Fibroblast of skin of right quadriceps (primary cell): Measurements from ENCODE around the gene RB1.
A peak's percentile ranks its signal among the peaks of the same experiment; 100 is the strongest.

Experiments used
- DNase-seq: peaks from one replicate; pipeline ENCODE4 v3.0.0-alpha.2; 2013

Gene RB1

DNA sequence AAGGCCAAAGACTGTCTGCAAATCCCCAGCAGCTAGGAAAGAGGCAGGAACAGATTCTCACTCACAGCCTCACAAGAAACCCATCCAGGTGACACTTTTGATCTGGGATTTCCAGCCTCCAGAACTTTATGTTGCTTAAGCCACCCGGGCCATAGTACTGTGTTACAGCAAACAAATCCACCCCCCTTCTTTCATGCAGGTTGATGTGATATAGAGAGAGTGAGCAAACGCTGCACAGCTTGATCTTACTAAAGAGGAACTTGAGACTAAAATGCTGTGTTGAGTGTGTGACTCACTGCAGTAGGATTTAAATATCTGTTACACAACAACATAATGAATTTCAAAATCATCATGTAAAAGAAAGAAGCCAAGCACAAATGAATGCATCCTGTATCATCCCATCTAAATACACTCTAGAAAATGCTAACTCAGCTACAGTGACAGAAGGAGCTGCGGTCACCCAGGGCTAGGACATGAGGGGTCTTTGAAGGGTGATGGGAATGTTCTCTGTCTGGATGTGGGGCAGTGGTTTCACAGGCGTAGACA lies 197.2 kb downstream of the RB1 start:
- peak; percentile 88 for DNase-seq

- DNase-seq, result peak; percentile 17
These were observed 198.2 kb downstream of the RB1 start for GRCh38 chr13:48501705-48502104.

GRCh38 chr13:48502601-48503319 lies 199.2 kb downstream of the RB1 start:
- no peak for DNase-seq

- DNase-seq, result no peak
These were observed 201.1 kb downstream of the RB1 start for GRCh38 chr13:48504606-48505005.

DNA sequence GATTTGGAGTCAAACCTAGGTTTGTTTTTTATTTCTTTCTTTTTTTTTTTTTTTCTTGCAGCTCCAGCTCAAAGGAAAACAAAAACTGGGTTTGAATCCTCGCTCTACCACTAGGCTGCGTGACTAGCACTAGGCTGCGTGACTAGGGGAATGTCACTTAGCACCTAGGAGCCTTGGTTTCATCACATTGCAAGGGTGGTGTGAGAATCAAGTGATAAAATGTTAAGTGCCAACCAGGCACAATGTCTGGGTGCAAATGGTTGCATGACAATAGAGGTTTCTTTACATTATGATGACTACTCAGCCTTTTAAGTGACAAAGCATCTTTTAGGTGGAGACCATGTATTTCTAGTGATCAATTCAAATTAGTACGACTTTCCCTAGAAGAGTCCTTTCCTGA lies 201.5 kb downstream of the RB1 start:
- DNase-seq, result no peak

DNA sequence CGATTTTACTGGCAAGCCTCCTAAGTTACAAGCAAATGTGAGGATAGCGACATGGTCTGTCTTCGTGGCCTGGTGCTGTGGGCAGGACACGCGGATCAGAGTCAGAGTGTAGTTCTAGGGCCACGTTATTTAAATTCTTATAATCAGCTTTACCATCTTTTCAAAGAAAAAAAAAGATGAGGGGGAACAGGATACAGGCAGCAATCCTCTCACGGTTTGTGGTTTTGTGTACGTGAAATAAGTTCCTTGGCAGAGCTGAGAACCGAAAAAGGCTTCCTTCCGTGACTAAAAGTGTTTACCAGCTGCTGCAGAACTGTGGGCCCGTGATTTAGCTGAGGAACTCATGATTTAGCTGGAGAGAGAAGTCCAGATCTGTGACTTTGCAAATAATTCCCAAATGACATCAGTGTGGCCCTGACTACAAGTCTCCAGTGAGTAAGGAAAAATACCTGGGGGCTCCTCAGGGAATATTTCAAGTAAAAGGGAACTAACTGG lies 202.1 kb downstream of the RB1 start:
- DNase-seq, result peak; percentile 58

DNA sequence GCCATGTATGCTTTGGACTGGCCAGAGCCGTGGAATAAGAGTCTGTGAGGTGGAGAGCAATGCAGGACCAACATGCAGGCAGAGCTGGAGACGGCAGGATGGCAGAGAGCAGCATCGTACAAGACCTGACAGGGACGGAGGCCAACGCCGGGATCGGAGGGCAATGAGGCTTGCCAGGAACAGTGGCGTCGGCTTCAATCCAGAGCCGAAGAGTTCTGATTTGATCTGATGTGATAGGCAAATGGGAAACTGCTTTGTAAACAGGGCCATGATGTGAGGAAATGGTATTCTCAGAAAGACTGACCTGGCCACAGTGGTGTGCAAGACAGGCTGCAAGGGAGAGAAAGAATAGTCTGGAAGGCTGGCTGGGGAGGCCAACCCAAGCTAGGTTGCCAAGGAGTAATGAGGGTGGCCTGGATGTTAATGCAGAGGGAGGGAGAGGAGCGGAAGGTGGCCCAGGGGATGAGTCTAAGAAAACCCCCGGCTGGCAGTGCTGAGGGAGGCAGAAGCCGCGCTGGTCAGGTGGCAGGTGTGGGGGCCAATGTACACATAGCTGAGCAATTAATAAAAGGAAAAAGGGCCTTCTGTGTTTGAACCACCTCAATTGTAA lies 202.6 kb downstream of the RB1 start:
- DNase-seq, result no peak

GRCh38 chr13:48507021-48507420 lies 203.5 kb downstream of the RB1 start:
- DNase-seq, result no peak

- no peak for DNase-seq
These were observed 204.5 kb downstream of the RB1 start for GRCh38 chr13:48508011-48508410.

GRCh38 chr13:48510698-48511097 lies 207.1 kb downstream of the RB1 start:
- DNase-seq, result no peak

DNA sequence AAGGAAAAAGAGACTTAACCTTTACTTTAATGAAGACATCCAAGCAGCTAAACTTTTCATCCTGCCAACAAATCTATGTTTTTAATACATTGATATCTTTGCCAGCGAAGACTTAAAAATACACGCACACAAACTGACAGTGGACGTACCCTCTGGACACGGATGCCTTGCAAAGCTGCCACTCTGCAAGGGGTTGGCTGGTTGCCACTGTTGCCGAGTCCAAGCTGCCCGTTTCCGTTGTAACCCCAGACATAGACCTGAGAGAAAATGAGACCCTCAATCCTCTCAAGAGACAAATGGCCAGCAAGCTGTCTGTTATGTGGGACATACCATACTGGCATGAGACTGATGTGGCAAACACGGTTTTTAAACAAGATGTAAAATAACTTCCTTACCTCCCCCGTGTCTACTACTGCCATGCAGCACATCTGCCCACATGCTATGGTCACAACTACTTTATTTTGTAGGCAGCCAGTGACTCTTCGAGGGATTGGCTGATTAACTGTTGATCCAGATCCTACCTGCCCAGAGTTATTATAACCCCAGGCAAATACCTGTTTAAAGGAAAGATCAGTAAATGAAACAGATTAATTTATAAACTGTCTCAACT lies 208.2 kb downstream of the RB1 start:
- no peak for DNase-seq

DNA sequence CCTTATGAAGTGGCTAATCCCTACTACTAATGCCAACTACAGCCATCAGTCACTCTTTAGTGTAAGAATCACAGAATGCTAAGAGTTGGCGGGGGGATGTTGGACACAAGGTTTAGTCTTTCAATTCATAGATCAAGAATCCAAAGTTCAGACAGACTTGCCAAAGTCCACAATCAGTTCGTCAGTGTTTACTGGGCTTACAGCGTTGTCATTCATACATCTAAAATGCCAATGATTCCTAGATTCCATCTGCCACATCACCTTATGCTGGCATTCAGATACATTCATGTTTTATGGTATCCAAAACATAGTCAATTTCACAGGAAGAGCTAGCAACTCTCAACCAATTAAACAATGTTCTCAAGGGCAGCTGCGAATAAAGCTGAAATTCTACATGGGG lies 211.2 kb downstream of the RB1 start:
- no peak for DNase-seq

GRCh38 chr13:48515732-48516131 lies 212.2 kb downstream of the RB1 start:
- no peak for DNase-seq

GRCh38 chr13:48518083-48518482 lies 214.5 kb downstream of the RB1 start:
- DNase-seq, result no peak

- DNase-seq, result no peak
These were observed 222.7 kb downstream of the RB1 start for GRCh38 chr13:48526286-48526685.

GRCh38 chr13:48527955-48528354 lies 224.4 kb downstream of the RB1 start:
- no peak for DNase-seq

DNA sequence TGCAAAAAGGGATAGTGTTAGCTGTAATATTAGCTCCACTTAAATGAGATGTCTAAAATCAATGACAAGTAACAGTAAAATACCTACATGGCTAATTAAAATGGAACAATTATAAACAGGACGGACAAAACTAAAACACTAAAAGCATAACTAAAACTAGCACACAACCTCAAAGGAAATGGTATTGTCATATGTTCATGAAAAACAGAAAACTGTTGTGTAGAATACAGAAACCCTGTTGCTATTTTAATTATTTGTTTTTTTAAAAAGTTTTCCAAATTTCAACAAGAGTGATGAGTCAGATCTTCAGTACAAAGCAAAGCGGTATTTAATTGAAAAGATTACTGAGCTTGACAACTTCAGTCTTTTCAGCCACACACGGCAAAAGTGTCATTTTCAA lies 225.2 kb downstream of the RB1 start:
- DNase-seq, result no peak

DNA sequence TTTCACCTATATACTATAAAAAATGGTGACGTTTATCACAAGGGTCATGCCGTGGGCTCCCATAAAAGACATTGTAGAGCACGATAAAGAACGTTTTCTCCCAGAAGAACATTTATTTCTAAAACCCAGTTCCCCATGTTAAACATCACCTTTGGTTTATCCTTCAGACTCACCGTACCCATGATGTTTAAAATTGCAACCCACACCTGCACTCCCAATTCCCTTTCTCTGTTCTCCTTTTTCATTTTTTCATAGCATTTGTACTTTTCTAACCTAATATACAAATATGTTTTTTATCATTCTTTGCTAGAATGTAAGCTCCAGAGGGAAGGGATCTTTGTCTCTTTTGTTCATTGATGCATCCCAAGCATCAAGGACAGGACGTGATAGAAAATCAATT lies 227.3 kb downstream of the RB1 start:
- DNase-seq, result no peak
